NOMO-1 treated with dmso at 0.1 percent for 144 hours (cell line): Measurements from ENCODE around the gene SEC14L5.
"Not testable (repeated sequence)": the region's sequence is repeated elsewhere in the genome, so short reads cannot be mapped to it uniquely, and the experiment has no call there.

Experiments used
- DNase-seq: peaks from one replicate; lab custom pipeline; 2025; ENCODE audit not compliant: unreplicated experiment; lab: John Stamatoyannopoulos, UW

SEC14L5 gene

DNA sequence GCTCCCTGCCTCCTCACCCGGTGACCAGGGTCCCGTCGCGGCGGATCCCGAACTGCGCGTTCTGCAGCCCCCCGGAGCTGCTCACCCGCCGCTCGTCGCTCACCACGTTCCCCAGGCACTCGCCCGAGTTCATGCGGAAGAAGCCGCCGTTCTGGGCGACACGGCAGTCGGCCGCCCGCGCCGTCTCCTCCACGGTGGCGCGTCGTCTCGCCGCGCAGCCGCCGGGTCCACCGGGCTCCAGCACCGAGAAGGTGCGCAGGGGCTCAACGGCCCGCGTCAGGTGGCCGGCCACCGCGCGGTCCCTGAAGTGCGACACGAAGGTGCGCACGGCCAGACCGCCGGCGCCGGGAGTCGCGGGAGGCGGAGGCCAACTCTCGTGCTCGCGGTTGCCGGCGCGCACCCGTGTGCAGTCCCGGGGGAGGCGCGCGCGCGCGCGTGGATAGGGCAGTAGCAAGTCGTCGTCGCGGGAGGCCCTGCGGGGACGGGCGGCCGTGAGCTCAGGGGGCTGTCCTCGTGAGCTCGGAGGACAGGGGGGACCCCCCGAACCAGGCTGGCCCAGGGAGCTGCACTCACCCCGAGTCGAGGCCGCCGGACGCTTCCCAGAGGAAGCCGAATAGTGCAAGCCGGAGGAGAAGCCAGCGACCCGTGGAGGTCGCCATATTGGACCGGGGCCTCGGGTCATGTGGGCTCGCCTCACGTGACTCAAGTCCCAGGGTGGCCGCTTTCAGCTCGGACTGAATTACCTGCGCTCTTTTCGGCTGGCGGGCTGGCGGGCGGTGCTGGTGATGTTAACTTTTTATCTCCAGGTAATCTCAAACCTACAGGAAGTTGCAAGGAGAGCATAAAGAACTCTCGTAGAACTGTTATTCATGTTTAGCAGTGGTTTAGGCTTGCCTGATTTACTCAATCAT, 75.4 kb downstream of the SEC14L5 start, which contains the start of gene NAGPA:
Gene NAGPA (minus strand): TSS at position 680 of the 911 bp plus-strand sequence. CDS start 21 bp downstream, at position 659.
- peak; percentile 60 for DNase-seq

GRCh38 chr16:5034167-5034523, 76.0 kb downstream of the SEC14L5 start:
- no peak for DNase-seq

DNA sequence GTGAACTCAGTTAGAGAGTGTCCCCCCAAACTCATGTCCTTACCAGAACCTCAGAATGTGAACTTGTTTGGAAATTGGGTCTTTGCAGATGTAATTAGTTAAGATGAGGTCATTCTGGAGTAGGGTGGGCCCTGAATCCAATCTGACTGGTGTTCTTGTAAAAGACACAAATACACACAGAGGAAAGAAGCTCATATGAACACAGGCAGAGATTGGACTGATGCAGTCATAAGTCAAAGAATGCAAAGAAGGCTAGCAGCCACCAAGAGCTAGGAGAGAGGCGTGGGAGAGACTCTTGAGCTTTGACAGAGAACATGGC, 77.7 kb downstream of the SEC14L5 start:
- no peak for DNase-seq

DNA sequence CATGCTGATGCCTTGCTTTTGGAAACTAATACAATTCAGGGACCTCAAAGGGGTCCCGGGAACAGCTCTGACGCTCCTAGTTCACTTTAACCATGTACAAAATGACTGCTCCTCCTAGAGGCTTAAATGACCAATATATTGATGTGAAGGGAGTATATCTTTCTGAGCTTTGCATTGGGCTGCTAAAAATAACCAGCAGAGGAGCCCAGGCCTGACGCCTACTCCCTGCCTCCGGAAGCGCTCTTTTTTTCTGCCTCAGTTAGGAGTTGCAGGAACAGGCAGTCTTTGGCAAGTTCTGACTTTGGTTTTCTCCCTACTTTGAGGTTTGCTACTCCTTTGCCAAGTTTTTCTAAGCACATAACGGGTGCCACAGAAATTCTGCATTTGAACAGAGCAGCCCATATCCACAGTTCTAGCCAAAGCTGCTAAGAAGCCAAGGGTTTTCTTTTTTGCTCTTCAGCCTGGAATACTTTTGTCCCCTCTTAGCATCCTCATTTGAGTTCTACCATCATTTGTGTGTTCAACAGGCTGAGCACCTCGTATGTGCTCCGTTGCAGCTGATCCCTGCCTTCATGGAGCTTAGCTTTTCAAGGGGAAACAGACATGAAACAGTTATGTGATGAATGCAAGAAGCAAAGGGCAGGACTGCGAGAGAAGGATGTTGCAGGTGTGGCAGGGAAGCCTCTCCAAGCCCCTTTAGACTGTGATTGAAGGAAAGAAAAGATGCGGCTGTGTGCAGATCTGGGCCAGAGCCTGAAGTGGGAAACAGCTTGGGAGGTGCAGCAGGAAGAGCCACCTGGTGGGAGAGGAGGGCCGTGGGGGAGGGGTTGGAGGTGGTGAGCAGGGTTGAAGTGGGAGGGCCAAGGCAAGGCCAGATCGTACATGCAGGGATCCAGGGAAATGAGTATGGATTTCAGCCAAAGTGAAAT, 78.4 kb downstream of the SEC14L5 start:
- no peak for DNase-seq

GRCh38 chr16:5040451-5040850, 82.3 kb downstream of the SEC14L5 start:
- no peak for DNase-seq

- DNase-seq: no peak
These were observed 83.5 kb downstream of the SEC14L5 start for GRCh38 chr16:5041600-5042133.

DNA sequence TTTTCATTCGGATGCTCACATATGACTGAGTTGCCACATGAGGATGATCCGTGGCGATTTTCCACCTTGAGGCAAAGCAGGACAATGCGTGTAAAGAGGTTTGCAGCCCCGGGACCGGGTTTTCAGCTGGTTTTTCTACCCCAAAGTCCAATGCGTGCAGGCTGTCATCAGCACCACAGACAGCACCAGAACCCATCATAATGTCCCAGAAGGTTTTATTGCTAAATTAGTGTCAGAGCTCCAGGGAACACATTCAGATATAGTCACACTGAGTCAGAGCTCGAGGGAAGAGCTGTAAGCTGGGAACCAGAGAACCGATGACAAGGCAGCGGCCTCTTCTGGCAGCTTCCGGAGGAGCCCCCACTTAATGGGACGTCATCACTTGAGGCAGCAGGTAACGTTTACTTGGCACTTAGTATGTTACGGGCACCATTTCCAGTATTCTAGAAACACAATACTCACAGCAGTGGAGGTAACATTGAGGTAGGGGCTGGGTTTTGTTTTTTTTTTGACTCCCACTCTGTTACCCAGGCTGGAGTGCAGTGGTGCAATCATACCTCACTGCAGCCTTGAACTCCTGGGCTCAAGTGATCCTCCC, 84.5 kb downstream of the SEC14L5 start:
- no peak for DNase-seq

DNA sequence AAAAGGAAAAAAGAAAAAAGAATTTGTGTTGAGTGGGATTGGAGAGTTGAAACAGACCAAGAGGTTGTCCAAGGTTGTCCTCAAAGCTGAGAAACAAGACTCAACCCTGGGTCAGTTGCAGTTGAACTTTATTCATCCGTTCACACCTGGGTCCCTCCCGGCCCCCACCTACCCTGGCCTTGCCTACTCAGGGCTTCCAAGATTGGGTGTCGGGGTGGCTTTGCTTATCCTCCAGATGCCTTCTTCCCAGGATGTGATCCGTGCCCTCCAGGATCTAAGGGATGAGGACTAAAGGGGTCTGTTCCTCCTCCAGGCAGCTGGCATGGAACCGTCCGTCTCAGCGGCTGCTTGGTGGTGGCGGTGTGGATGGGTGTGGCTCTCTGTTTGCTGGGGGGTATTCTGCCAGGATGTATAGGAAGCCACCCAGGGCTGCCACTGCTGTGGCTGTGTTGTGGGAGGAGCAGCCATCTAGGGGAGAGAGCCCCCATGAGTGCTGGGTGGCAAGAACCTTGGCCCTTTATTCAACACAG, 85.9 kb downstream of the SEC14L5 start:
- DNase-seq: no peak

DNA sequence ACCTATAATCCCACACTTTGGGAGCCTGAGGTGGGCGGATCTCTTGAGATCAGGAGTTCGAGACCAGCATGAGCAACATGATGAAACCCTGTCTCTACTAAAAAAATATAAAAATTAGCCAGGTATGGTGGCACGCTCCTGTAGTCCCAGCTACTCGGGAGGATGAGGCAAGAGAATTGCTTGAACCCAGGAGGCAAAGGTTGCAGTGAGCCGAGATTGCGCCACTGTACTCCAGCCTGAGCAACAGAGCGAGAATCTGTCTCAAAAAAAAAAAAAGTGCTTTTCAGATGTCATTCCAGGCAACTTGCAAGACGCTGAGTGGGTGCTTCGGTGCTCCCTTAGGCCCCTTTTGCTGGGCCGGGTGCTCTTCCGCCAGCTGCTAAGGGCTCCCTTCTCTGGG, 86.5 kb downstream of the SEC14L5 start:
- not testable (repeated sequence) for DNase-seq

GRCh38 chr16:5045499-5046115, 87.5 kb downstream of the SEC14L5 start:
- no peak for DNase-seq

DNA sequence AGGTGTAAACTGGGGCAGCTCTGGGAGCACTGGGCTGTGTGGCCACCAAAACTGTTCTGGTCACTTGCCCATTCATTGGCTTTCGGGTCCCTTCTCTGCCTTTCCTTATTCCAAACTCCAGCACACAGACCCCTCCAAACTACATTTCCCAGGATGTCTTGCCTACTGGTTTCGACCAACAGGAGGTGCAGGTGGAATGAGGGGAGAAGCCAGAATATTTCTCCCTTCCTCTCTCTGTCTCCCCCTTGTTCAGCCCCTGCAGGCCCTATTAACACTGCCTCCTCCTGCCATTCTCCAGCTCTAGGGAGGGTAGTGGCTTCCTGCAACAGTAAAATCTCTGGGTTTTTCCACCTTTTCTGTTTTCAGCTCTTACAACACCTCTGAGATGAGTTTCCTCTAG, 88.8 kb downstream of the SEC14L5 start:
- no peak for DNase-seq

GRCh38 chr16:5054876-5055865, 97.0 kb downstream of the SEC14L5 start:
- no peak for DNase-seq

GRCh38 chr16:5056352-5056751, 98.2 kb downstream of the SEC14L5 start:
- peak; percentile 8 for DNase-seq

DNA sequence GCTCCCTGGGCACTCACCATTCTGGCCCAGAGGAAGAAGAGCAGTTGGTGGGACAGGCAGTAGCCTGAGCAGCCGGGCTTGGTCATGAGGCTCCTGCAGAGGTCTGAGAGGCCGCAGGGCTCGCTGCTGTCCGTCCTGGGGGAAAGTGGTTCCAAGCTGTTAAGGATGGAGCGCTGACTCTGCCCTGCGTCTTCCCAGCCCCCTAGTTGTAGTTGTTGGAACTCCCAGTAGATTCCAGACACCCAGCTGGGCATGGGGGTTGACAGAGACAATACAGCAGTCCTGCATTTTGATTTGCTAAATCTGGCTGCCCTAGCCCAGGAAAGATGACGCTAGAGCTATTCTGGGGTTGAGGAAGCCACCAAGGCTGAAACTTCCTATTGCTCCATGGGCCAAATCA, 100.3 kb downstream of the SEC14L5 start:
- no peak for DNase-seq

DNA sequence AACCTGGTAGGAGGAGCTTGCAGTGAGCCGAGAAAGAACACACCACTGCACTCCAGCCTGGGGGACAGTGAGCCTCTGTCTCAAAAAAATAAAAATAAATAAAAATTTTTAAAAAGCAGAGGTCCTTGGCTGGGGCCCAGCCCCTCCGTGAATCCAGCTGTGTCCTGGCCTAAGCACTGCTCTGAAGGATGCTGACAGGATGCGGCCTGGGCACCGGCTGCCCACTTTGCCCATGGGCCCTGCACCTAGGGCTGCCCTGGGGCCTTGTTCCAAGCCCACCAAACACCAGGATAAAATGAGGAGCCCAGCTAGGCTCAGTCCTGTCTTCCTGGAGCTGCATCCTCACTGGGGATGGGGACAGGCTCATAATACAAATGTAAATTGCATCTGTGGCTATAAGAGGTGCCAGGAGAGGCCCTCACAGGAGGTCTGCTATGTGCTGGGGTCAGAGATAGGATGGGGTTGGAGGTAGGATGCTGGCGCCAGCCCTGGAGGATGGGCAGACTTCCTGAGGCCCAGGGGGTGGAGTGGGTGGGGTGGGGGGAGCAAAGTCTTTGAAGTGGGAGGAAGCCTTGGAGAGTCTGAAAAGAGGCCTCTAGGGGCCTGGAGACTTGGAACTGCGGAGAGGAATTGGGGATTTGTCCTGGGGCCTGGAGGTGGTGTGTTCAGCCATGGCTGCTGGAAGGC, 101.4 kb downstream of the SEC14L5 start:
- DNase-seq: no peak

GRCh38 chr16:5060073-5060641, 102.0 kb downstream of the SEC14L5 start:
- no peak for DNase-seq

DNA sequence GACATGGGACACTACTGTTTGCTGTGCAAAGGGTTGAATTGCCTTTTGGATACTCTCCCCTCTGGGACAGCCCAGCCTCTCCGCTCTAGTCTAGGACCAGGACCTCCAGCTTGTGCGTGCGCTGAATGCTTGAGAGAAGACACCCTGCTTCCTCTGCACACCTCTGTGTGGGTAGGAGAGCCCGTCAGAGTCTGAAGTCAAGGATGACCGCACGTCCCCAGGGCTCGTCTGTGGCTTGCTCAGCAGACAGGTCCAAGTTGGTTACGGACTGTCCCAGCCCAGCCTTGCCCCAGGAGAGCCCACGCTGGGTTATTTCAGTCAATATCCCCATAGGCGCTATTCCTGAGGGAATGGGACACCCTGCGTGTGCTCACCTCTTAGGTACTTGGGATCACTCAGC, 103.9 kb downstream of the SEC14L5 start:
- no peak for DNase-seq
